ENCODE measurements around the gene RDH16.

The RDH16 gene, protein sequence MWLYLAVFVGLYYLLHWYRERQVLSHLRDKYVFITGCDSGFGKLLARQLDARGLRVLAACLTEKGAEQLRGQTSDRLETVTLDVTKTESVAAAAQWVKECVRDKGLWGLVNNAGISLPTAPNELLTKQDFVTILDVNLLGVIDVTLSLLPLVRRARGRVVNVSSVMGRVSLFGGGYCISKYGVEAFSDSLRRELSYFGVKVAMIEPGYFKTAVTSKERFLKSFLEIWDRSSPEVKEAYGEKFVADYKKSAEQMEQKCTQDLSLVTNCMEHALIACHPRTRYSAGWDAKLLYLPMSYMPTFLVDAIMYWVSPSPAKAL

DNA sequence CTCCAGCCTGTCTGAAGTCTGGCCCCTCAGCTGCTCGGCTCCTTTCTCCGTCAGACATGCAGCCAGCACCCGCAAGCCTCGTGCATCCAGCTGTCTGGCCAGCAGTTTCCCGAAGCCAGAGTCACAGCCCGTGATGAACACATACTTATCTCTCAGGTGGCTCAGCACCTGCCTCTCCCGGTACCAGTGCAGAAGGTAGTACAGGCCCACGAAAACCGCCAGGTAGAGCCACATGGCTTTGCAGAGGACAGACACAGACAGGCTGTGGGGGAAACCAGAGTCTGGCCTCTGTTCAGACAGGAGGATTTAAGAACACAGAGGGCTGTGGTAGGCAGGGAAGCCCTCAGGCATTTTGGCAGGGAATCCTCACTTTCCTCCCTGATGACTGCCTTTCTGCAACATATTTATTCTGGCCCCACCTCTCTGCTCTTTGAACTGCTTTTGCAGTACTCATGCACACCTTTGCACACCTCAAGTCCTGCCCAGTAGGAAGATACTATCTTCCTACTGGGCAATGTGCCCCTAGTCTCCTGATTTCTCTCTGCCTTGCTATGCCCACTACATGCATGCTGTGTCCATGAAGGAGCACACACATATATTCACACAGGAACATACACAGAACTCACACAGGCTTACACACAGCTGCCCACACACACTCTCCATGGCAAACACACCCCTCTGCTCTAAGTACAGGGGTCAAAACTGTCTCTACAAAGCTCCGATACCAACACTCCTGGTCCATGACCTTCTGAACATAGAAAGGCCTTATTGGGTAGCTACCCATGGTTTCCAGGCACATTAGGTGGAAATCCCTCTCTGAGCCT lies at the start of gene RDH16:
Gene RDH16, minus strand, starts transcription at position 380 of the 824 bp plus-strand sequence. Its CDS starts 146 bp downstream, at position 234.
- DNase-seq = no peak

DNA sequence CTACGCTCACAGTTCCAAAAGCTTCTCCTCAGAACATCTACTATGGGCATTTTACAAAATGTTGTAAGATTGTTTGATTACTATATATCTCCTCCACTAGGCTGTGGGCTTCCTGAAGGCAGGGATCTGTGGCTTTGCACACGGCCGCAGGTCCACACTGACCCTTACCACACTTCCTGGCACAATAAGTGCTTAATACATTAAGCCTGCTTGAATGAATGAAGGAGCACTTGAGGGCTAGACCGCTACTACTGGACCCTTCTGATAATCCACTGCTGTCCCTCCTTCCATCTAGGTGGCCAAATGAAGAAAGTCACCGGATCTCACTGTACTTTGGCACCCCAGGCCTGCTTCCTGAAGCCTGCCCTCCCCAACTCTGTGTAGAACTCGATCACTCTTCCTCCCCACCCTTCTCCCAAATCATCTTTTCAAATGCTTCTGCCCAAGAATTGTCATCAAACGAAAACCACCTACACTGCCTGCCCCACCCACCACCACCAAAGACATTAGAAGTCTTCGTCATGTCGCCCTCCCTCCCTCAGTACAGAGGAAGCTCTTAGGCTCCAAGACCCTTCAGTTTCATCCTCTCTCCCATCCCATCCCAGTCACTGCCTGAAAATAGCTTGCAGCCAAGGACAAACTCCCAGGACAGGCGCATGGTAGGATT lies 49.5 kb upstream of the RDH16 start:
- DNase-seq = no peak

DNA sequence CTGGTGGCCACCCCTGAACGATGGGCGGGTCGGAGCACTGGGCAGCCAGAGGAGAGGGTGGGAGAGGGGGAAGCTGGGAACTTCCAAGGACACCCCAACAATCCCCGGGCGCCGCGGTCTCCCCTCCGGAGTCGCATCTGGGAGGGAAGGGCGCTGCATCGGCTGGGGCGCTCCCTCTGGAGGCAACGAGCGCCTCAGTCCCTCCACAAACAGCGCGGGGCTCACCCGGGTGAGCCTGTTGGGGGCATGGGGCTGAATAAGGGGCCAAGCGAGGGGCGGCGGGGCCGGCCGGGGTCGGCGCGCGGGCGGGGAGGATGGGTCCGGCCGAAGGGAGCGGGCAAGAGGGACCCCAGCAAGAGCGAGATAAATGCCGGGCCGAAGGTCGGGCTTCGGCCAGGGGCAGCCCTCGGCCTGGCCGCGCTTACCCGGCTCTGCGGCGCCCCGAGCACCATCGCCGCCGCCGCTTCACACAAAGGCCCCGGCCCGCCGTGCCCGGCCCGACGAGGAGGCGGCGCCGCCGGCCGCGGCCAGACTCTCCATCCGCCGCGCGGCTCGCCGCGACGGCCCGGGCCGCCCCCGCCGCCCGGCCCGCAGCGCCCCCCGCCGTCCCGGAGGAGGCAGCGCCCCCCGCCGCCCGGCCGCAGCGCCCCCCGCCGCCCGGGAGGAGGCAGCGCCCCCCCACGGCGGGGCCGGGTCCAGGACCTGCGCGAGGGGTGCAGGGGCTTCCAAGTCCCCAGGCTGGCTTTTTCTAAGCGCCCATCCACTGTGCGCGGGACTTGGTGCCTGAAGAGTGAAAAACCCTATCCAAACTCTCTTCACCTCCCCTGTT lies 48.8 kb upstream of the RDH16 start, which contains the start of gene ZBTB39:
Gene ZBTB39, minus strand, starts transcription at position 567 of the 829 bp plus-strand sequence. CDS start 1,629 bp downstream, outside the sequence.
- DNase-seq = no peak

DNA sequence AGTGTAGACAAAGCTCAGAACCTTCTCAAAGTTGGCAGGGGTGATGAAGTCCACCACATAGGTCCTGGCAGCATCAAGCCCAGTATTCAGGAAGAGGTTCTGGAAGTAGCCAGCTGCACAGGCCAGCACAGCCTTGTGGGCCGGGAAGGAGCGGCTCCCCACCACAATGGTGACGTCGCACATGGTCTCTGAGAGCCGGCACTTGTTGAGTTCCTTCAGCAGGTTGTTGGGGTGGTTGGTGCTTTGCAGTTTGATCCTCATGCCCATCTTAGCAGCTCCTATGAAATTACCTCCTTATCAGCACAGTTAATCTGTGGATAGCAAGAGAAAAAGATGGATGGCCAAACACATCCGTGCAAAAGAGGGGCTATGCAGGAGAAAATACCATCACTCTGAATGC lies 47.2 kb upstream of the RDH16 start:
- no peak for DNase-seq

DNA sequence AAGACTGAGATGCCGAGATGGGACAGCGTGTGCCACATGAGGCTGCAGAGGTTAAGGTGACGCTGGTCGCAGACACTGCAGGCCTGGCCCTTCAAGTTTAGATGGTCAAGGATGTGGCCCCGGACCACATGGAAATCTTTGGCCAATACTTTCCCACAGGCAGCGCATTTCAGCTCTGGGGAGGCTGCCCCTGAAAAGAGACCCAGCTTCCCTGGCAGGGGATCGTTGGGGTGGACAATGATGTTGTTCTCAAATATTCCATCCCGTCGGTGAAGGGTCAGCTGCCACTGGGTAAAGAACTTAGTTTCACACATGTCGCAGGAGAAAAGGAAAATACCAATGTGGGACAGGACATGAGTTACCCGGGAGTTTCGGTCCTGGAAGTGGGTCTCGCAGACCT lies 46.0 kb upstream of the RDH16 start:
- no peak for DNase-seq

DNA sequence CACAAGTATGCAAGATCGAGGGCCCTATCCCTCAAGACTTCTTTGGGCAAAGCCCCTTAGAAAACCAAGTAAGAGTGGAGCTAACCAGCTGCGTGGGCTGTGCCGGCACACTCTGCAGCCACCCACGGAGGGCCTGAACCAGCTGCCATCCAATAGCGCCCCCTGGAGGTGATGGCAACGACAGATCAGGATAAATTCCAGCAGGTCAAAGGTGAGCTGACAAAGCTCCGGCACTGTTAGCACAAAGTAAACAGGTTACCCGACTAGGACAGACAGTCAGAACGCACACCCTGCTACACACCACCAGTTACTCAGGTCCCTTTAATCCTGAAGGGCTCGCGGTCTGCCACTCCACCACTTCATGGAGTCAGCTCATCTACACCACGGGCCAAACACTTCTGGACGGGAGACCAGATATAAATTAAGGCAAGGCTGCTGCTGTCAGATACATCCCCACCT lies 44.1 kb upstream of the RDH16 start:
- DNase-seq = no peak

DNA sequence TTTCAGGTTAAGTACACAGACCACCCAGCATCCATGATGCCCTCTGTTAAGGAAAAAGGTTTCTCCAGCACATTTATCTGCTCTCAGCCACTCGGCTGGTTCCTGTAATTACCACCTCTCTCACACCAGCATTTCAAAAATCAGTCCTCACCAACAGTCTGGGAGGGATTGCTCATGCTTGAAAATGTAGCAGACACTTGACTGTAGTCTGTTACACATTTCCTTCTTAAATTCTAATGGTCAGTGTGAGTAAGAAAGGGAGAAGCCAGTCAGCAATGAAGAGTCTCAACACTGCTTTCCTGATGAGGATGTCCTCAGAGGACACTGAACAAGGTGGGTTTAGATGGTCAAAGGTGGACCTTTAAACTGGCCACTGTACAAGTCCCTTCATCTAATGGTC lies 43.0 kb upstream of the RDH16 start:
- DNase-seq = no peak

DNA sequence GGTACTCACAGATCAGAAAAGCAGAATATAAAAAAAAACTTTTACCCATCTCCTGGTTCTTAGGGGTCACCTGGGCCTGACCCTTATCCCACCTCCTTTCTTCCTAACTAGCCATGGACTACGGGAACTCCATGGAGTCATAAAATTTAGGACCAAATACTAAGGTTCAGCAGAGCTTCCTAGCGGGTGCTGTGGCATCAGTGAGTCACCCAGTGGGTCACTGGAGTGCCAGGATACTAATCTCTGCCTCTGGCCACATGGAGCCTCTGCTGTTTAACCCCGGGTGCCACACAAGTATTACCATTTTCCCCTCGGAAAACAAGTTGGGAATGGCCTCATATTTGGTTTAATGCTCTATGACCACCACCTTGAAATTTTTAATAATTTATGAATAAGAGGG lies 42.0 kb upstream of the RDH16 start:
- DNase-seq = no peak

DNA sequence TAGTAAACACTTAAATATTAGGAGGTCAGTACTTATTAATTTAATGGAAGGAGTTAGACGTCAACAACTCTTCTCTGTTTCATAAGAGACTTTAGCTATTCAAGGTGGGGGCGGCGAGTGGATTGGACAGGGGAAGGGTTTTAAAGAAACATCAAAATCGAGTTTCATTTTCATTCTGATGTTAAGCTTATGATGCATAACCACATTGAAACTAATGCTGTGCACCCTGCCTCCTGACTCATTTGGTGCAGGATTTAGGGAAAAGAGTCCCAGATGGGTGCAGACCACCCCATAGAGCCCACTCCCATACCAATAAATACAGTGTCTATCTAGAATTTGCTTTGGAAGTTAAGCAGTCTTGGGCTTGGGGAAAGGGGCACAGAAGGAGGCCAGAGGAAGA lies 41.6 kb upstream of the RDH16 start:
- no peak for DNase-seq

DNA sequence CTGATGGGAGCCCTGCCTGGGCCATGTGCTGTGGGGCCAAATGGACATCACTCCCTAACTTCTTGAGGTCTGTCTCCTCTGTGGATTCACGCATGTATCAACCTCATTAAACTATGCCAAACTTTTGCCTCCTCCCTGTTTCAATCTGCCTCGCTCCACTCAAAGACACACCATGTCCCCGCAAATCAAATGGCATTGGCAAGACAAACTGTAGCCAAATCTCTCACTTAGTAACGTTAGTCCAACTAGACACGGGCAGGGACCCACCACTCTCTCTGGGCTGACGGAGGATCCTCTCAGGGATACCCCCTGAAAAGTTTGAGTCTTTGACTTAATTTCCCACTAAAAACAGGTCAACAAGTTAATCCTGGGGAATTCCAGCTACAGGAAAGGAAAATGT lies 40.9 kb upstream of the RDH16 start:
- DNase-seq = no peak

DNA sequence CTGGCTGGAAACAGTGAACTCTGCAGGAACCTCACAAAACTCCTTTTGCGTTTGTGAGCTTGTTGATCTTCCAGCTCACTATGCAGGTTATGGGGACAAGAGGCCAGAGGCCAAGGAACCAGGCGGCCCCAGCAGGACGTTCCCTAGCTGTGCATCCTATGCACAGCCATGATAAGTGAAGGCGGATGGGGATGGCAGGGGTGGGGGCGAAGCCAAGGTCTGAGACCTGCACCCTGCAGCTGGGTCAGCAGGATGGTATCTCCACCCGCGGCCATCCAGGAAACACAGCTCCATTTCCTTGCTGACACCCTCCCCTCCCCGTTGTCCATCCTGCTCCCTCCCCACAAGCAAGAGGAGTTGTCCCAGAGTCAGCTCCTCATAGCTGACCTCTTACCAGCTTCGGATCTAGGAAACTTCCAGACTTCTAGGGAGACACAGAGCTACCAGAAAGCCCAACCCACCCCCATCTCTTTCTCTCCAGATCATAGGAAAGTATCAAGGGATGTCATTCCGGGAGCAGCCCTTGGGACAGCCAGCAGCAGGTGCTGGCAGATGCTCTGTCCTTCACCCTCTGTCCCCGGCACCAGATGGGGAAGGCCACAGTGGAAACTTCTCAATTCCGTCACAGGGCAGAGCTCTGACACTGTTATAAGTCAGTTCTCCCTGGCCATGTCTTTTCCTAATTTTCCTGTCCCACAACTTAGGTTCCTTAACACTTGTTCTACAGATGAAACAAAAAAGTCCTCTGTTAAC lies 39.6 kb upstream of the RDH16 start:
- no peak for DNase-seq

DNA sequence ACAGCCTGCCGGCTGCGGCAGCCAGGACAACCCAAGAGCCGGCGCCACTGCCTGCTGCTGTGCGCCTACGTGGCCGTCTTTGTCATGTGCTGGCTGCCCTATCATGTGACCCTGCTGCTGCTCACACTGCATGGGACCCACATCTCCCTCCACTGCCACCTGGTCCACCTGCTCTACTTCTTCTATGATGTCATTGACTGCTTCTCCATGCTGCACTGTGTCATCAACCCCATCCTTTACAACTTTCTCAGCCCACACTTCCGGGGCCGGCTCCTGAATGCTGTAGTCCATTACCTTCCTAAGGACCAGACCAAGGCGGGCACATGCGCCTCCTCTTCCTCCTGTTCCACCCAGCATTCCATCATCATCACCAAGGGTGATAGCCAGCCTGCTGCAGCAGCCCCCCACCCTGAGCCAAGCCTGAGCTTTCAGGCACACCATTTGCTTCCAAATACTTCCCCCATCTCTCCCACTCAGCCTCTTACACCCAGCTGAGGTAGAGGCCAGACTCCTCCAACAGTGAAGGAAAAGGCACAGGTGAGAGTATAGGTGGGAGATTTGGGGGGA lies 38.6 kb upstream of the RDH16 start:
- DNase-seq = no peak

DNA sequence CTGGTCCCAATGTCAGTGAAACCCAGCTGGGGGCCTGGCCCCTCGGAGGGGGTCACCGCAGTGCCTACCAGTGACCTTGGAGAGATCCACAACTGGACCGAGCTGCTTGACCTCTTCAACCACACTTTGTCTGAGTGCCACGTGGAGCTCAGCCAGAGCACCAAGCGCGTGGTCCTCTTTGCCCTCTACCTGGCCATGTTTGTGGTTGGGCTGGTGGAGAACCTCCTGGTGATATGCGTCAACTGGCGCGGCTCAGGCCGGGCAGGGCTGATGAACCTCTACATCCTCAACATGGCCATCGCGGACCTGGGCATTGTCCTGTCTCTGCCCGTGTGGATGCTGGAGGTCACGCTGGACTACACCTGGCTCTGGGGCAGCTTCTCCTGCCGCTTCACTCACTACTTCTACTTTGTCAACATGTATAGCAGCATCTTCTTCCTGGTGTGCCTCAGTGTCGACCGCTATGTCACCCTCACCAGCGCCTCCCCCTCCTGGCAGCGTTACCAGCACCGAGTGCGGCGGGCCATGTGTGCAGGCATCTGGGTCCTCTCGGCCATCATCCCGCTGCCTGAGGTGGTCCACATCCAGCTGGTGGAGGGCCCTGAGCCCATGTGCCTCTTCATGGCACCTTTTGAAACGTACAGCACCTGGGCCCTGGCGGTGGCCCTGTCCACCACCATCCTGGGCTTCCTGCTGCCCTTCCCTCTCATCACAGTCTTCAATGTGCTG lies 38.0 kb upstream of the RDH16 start:
- no peak for DNase-seq

DNA sequence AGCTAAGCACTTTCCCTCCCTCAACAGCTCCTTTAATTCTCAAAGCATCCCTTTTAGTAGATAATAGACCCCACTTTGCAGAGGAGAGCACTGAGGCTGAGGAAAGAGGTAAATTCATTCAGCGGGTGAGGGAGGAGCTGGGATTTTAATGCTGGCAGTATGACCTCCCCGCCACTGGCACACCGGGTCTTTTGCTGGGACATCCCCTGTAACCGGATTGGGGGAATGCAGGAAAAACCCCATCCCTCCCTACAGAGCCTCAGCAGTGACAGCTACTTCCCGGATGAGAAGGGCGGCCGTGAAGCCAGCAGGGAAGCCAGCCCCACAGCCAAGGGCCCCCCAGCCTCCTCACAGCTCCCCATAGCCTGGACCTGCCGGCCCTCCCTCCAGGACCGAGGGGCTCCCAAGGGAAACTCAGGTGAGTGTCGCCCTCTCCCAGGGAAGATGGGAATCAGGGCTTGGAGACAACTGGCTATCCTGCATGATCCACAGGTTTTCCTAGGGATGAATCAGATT lies 36.9 kb upstream of the RDH16 start:
- no peak for DNase-seq

DNA sequence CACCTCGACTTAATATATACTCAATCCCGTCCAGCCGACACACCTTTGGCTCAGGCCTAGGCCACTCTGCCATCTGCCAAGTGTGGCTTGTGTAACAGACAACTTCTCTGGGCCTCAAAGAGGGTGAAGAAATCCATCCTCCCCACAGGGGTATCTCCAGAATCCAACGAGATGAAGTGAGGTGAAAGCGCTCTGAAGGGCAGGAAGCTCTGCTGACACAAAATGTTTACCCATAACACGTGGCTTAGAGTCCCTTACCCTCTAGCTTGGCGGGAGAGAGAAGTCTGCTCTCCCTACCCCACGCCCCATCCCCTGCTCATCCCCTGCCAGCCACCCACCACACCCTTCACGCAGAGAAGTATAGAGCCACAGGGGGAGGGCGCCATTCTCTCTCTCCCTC lies 35.9 kb upstream of the RDH16 start:
- no peak for DNase-seq

DNA sequence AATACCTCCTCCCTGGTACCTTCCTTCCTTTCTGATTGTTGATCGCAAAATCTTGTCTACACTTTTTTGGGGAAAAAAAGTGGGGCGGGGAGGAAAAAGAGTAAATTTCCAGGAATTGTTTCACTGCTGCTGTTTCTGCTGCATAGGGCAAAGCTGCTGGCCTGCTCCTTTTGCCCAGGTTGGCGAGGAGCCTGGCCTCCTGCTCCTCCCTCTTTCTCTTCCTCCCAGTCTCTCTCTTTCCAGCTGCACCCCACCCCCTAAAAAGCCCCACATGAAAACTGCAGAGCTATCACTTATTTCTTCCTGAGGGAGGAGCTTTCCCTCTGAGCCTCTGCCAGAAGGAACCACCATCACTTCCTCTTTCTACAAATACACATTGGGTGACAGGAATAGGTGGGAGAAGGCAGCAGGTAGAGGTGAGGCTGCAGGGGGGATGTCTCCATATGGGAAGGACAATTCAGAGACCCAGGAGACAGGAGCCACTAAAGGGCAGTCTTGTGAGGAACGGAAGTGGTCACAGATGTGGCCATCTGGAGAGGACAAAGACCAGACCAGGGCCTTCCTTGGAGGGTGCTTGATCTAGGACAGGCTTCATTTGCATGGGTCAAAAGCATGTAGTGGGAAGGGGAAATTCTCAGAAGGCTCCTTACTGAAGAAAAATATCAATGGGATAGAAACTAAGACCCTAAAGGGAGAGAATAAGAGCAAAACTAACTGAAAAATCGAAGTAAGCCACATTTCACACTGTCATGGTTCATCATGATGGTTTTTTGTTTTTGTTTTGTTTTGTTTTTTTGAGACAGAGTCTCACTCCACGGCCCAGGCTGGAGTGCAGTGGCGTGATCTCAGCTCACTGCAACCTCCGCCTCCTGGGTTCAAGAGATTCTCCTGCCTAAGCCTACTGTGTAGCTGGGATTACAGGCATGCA lies 34.2 kb upstream of the RDH16 start:
- DNase-seq = no peak

DNA sequence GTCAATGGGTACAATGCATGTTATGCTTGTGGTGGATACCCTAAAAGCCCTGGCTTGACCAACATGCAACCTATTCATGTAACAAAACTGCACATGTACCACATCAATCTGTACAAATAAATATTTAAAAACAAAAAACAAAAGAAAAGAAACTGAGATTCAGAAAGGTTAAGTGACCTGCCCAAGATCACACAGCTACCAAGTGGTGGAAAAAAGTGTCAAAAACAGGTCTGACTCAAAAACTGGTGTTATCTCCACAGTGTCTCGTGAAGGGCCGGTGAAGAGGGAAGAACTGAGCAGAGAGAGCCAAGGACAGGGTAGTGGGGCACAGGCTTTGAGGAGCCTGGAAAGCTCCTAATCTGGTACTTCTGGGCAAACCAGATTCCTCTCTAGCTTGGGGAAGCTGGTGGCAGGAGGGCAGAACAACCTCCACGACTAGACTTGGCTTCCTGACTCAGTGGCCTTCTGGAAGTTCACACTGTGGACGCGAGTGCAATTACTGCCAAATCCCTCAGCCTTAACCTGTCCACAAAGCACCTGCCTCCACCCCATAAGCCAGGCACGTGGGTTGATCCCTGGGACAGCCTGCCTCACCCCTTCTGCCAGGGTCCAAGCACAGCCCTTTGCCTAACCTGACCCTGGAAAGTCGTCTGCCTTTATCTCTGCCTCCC lies 33.4 kb upstream of the RDH16 start:
- no peak for DNase-seq

DNA sequence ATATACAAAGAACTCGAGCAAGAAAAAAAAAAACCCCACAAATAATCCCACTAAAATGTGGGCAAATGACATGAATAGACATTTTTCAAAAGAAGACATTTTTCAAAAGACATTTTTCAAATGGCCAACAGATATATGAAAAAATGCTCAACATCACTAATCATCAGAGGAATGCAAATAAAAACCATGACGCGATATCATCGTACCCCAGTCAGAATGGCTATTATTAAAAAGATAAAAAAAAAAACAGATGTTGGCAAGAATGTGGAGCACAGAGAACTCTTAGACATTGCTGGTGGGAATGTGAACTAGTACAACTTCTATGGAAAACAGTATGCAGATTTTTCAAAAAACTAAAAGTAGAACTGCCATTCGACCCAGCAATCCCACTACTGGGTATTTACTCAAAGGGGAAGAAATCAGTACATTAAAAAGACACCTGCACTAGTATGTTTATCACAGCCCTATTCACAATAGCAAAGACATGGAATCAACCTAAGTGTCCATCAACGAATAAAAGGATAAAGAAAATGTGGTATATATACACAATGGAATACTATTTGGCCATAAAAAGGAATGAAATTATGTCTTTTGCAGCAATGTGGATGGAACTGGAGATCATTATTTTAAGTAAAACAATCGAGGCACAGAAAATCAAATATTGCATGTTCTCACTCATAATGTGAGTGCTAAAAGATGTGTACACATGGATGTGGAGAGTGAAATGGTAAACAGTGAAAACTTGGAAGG lies 32.6 kb upstream of the RDH16 start:
- DNase-seq = no peak

All from SIG-M5 (cell line).